A172 (cell line): ENCODE data around the gene PRKRIP1. TPM values are rescaled to one million over a fixed set of nuclear protein-coding genes. Genes with fewer than 3 reads are reported as not detected.
"Not testable (repeated sequence)": the region's sequence is repeated elsewhere in the genome, so short reads cannot be mapped to it uniquely, and the experiment has no call there.

Experiments used
- DNase-seq: peaks from one replicate; pipeline ENCODE4 v3.0.0-alpha.2; 2015; ENCODE audit warnings: low spot score
- total RNA-seq: library from RNA; depleted of rRNA; stranded (reverse); fragments of >200 nt; shearing (Covaris generic); gene quantifications from 2 replicates; pipeline ENCODE4 v1.2.3, GENCODE V29; 2014

Gene PRKRIP1
- total RNA-seq, 1 experiment from 2014 or later = 33.5 TPM

DNA sequence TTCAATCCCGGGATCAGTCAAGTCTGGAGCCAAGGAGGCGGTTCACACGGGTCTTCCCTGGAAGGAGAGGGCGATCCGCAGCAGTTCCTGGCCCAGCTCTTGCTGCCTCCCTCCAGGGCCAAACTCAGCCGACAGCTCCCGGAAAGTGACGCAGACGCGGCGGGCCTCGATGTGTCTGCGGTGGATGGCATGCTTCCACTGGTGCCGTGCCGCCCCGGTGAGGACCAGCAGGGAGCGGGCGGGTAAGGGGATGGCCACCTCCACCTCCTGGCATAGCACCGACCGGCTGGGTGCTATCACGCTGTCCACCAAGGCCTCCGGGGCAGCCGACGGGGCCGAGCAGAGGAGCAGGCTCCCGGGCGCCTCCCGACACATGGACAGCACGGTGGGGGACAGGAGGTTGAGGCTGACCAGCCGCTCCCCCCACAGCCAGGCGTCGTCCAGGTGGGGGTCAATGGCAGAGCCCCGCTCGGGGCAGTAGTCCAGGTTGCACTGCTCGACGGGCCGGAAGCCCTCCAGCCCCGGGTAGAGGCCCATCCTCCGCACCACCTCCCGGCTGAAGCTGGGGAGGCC lies 61.3 kb downstream of the PRKRIP1 start:
- DNase-seq = no peak

DNA sequence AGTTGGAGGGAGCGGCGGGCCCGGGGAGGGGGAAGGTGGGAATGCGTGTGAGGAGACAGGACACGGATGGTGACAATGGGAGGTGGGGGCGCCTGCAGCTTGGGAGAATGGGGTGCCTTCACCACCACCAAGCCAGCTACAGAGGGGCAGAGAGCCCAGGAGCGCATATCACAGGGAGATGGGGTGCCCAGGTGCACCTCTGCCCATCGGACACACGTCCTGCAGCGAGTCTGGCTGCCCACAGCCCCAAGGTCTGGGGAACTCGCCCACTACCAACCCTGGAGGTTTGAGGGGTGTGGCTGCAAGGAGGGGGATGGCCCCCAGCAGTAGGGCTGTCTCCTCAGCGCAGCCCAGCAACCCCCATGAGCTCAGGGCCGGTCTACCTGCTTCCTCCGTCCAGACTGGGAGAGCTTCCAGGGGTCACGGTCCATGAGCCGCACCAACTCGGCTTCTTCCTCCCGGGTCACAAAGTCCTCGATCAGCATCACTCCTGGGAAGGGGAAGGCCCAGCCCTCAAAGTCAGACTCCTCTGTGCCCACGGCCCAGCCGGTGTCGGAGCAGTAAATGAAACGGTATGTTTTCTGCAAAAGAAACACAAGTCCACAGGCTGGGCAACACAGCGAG lies 63.2 kb downstream of the PRKRIP1 start:
- no peak for DNase-seq

DNA sequence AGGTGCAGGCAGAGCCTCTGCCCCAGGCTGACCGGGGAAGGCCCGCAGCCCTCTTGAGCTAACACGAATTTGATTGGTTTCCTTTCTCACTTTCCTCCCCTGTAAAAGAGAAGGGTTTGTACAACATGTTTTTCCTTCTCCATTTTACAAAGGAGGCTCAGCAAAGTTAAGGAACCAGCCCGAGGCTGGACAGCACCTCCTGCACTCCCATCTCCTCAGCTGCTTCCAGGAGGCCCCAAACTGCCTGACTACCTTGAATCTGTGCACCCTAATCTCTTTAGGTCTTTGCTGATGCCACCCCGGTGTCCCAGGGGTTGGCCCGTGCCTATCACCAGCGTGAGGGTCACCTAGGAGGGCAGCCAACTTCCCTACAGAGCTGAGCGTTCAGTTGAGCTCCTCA lies 64.3 kb downstream of the PRKRIP1 start:
- DNase-seq = no peak

DNA sequence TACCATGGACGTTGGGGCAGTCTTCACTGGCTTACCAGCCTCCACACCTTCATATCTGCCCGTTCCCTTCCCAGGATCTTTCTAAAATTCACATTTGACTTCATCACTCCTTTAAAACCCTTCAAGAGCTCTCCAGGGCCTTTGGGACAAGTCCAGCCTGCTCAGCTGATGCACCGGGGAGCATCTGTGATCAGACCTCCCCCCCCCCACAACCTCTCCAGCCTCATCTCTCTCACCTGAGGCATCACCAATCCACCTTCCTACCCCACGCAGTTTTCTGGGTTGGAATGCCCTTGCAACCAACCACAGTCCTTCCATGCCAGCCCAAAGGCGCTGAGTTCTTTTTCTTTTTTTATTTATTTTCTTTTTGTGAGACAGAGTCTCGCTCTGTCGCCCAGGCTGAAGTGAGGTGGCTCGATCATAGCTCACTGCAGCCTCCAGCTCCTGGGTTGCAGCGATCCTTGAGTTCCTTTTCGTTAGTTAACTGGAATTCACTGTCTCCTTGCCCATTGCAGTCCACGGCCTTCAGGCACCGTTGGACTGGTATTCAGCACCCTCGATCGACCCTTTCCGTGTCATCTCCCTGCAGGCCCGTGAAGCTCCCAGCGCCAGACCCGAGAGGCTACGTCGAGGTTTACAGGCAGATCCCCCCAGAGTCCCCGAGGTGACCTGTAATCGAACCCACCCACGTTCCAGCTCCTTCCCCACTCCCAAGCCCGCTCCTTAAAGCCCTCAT lies 67.8 kb downstream of the PRKRIP1 start:
- DNase-seq = no peak

DNA sequence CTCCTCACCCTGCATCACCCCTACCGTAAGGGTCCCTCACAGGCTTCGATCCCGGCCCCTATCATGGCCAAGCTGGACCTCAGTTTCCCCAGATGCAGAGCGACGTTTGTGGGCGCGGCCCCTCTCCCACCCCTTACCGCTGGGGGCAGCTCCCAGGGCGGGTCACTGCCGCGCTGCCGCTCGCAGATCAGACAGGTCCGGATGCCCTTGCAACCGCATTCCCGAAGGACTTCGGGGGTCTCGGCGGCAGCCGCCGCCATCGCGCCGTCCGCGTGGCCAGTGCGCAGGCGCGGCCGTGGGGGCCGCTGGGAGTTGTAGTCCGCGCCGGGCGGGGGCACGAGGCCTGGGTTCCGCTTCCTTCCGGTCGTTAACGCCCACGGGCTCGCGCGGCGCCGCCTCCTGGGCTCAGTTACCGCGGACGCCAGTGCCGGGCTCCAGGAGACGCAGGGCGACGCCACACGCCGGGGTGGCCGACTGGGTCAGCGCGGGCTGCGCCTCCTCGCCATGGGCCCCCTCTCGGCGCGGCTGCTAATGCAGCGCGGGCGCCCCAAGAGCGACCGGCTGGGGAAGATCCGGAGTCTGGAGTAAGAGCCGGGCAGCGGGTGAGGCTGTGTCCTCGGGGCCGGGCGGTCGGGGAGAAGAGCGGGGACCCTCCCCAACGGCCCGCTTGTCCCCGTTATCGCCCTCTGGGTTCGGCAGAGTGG lies 68.6 kb downstream of the PRKRIP1 start, which contains the start of the genes ALKBH4 and LRWD1:
ALKBH4 (minus strand) TSS at position 287 of the 704 bp plus-strand sequence; CDS start at position 260, 27 bp downstream.
LRWD1 (plus strand) TSS at position 408 of the 704 bp plus-strand sequence; CDS start at position 505, 97 bp downstream.
- DNase-seq = peak; percentile 81

DNA sequence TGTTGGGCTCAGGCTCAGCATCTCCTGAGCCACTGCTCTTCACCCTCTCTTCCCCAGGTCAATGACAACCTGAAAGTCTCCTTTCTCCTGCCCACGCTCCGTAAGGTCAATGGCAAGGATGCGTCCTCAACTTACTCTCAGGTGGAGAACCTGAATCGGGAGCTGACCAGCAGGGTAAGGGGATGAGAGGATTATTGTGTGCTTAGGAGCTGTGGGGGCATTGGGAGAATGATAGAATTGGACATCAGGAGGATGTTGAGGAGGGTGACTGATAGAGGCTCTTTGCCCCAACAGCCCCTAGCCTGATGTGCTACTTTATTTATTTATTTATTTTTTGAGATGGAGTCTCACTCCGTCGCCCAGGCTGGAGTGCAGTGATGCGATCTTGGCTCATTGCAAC lies 69.9 kb downstream of the PRKRIP1 start:
- no peak for DNase-seq

DNA sequence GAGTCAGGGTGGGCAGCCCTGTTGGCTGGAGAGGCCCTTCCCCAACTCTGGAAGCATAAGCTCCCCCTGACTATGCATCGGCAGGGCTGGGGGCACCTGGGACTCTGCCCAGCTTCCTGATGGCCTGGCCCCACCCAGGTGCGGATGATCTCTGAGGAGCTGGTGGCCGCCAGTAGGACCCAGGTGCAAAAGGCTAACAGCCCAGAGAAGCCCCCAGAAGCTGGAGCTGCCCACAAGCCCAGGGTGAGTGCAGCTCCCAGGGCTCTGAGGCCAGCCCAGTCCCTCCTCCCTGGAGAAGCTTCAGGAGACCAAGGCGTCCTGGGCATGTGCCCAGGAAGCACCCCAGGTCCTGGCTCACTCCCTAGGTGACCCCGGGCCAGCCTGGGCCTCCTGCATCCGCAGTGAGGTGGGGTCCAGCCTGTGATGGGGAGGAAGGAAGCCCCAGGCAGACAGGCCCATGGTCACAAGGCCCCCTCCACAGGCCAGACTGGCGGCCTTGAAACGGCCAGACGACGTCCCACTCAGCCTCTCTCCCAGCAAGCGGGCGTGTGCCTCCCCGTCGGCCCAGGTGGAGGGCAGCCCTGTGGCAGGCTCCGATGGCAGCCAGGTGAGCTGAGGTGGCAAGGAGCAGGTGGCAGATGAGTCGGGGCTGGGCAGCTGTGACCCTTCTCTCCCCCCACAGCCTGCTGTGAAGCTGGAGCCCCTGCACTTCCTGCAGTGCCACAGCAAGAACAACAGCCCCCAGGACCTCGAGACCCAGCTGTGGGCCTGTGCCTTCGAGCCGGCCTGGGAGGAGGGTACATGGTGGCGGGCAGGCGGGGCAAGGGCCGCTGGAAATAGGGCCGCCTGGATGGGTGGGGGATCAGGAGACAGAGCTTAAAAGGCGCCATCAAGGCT lies 71.7 kb downstream of the PRKRIP1 start:
- DNase-seq = no peak

DNA sequence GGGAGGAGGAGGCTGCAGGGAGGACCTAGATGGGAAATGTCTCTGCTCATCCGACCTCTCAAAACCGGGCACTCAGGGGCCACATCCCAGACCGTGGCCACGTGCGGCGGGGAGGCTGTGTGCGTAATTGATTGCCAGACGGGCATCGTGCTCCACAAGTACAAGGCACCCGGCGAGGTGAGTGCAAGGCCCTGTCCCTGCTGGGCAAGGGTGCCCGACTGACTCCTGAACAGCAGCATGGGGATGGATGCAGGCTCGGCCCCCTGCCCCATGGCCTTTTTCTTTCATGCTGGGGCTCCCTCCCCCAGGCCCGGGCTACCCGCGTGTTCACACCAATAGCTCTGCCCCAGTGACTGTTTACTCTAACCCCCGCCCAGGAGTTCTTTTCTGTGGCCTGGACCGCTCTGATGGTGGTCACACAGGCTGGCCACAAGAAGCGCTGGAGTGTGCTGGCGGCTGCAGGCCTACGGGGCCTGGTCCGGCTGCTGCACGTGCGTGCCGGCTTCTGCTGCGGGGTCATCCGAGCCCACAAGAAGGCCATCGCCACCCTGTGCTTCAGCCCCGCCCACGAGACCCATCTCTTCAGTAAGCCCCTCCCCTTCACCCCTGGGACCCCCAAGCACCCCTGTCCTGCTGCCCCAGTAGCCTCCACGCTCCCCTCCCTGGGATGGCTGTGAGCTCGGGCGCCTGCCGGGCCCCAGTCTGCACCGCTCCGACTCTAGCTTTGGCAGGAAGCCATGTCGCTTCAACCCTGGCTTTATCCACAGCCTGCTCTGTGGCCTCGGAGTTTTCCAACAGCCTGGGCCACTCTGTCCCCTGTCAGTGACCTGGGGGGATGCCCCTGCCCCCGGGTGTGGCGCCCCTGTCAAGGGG lies 72.6 kb downstream of the PRKRIP1 start:
- no peak for DNase-seq

DNA sequence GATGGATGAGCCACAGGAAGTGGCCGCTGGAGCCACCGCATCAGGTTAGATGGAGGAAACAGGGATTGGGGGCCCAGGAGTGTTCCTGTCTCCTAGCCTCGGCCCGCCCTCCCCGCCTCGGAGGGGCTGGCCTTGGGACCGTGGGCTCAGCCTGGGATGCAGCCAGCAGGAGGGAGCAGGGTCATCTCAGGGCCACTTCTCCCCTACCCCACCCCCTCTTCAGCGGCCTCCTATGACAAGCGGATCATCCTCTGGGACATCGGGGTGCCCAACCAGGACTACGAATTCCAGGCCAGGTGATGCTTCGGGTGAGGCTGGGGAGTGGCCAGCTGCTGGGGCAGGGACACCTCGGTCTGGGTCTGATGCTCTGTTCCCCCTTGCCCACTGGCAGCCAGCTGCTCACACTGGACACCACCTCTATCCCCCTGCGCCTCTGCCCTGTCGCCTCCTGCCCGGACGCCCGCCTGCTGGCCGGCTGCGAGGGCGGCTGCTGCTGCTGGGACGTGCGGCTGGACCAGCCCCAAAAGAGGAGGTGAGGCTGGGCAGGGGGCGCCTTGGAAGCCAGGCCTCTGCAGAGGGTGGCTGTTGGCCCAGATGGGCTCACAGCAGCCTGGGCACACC lies 73.3 kb downstream of the PRKRIP1 start:
- no peak for DNase-seq

DNA sequence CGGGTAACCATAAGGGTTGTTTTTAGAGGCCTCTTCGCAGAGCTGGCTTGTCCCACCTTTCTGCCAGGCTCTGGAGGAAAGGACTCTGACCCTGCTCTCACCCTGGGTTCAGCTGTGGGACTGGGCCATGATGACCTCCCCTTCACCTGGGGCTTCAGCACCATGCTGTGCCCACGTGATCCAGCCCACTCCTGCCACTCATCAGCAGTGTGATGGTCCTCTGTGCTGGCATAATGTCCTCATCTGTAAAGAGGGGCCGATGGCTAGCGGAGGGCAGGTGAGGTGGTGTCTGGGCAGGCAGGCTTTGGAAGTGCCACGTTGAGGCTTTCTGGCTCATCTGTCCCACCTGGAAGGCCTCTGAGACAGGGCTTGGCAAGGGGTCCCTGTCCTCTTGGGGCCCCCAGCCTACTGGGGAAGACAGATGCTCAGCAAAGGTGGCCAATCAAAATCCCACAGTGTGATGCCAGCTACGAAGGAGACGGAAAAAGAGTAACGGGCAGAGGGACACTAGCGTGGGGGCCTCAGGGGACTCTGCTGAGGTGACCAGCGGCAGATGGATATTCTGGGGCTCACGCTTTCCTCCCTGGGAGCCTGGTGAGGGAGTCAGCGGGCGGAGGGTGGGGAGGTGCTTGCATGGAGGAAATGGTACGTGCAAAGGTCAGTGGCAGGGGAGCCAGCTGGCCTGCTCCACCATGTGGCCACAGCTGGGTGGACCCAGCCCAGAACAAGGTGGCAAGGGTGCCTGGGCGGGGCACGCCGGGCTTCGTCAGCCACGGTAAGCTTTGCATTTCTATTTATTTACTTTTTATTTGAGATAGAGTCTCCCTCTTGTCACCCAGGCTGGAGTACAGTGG lies 74.0 kb downstream of the PRKRIP1 start:
- no peak for DNase-seq

DNA sequence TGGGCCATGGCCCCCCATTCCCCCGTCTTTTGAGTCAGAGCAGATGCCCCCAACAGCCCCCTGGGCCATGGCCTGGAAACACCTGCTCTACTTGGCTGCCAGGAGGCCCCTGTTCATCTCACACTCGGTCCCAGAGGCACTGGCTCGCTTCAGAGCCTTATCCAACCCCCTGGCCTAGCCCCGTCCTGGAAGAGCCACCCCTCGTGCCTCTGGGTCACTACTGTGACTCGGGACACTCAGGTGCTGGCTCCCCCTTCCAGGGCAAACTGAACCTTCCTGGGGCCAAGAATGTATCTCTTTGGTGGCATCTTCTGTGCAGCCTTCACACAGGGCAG lies 75.6 kb downstream of the PRKRIP1 start:
- no peak for DNase-seq

DNA sequence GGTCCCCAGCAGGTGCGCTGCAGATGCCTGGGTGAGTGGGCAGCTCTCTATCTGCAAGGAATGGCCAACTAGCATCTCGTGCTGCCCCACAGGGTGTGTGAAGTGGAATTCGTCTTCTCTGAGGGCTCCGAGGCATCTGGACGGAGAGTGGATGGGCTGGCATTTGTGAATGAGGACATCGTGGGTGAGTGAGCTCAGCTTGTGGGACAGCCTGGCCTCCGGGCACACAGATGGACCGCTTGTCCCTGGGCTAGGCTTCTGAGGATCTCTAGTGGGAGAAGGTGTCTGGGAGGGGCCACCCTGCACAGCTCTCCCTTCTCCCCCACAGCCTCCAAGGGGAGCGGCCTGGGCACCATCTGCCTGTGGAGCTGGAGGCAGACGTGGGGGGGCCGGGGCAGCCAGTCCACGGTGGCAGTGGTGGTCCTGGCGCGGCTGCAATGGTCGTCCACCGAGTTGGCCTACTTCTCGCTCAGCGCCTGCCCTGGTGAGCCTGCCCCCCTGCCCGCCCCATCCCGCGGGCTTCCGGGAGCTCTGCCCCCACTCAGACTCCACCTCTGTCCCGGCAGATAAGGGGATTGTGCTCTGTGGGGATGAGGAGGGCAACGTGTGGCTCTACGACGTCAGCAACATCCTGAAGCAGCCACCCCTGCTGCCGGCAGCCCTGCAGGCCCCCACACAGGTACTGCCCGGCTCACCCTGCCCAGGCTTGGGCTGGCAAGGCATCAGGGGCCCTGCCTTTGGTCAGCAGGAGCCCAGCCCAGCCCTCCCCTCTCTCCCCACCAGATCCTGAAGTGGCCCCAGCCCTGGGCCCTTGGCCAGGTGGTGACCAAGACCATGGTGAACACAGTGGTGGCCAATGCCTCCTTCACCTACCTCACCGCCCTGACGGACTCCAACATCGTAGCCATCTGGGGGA lies 76.2 kb downstream of the PRKRIP1 start:
- no peak for DNase-seq

DNA sequence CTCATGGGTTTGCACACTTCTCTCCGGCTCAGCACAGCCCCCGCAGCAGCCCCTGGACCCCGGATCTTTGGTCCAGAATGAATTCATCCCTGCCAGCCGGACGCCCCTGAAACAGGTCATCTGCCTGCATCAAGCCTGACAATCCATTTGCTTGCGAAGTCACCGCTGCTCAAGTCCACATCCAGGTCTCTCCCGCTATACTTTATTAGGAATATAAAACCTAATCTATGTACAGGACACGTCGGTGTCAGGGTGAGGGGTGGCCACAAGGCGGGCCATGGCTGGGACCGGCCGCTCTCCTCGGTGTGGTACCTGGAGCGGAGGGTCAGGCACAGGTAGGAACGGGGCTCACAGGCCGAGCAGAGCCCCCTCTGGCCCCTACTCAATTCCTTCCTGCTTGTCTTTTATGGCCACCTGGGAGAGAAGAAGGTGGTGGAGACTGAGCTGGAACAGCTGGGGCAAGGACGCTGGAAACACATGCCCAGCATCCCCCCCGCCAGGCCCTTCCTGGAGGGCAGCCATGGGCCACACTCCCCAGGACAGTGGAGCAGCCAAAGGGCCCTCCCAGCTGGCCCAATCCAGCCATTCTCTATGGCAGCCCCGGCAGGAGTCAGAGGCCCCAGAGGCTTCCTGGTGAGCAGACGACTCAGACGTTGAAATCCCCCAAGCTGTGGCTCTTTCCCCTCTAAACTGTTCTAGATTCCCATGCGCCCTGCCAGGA lies 77.3 kb downstream of the PRKRIP1 start:
- DNase-seq = no peak

DNA sequence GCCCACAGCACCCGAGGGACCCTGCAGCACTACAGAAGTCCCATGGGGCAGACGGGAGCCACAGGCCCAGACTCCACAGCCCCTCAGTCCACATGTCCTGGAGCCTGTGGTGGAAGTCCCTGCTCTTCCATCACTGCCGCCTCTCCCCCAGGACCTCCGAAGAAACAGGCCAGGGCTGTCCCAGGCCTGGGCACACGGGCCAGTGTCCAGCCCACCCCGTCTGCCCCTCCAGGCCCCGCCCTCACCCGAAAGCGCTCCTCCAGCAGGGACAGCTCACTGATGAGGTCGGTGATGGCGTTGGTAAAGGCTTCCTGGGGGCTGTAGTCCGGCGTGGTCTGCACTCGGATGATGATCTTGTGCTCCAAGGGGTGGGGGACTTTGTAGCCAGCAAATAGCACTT lies 78.0 kb downstream of the PRKRIP1 start:
- not testable (repeated sequence) for DNase-seq

DNA sequence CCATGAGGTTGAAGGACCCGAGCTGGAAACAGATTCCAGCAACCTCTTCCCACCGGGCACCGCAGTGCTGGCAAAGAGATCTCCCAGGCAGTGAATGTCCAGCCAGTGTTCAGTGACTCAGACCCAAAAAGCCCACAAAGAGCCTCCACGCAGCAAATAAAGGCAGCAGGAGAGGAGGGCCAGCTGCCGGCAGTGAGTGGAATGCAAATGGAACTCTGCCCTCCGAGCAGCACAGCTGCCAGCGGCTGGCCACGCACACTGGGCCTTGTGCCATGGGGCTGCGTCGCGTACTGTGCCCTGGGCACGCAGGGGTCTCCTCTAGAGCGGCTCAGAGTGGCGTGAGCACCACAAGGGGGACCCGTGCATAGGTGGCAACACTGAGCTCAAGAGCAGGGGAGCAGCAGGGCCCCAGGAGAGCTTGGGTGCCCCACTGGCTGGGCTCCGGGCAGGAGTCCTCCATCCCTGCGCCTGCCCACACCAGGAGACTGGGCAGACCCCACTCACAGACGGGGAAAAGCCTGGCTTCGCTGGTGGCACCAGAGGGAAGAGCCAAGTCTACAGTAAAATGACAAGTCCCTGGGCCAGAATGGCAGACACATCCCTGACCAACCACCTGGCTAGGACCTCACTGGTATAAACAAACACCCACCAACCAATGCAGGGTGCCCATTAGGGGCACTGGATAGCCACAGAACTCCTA lies 78.7 kb downstream of the PRKRIP1 start:
- not testable (repeated sequence) for DNase-seq
